ENCODE measurements around the gene ADAMTSL4. TPM values are rescaled to one million over a fixed set of nuclear protein-coding genes. Genes with fewer than 3 reads are reported as not detected.
A peak's percentile ranks its signal among the peaks of the same experiment; 100 is the strongest.

The ADAMTSL4 gene
- under 1 TPM; 0.11 to 0.30 TPM for total RNA-seq

DNA sequence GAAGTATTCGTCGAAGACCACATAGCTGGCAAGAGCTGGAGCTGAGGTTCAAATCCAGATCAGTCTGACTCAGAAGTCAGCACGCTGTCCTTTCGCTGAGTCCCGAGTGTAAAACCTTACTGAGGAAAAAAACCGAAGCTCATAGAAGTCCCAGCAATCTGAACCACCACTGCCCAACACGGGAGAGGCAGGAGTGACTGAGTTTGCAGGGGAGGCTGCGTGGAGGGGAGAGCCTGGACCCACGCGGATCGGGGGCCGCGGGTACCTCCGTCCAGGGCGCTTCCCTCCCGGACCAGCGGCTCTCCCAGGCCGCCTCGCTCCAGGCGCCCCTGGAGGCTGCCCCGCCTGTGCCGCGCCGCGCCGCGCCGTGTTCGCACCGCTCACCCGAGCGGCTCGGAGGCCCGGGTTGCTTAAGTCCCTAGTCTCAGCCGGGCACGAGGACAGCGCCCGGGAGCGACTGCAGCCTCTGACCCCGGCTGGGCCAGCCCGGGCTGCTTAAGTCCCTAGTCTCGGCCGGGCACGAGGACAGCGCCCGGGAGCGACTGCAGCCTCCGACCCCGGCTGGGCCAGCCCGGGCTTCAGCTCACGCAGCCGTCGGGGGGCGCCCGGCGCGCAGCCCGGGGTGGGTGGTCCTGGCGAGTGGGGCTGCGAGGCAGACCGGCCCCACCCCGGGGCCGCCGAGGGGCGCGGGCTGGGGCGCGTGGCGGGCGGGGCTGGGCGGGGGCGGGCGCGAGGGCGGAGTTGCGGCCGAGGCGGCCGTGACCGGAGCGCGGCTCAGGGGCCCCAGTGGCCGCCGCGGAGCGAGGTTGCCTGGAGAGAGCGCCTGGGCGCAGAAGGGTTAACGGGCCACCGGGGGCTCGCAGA, at the start of gene ADAMTSL4:
Gene ADAMTSL4, plus strand, starts transcription at position 777 of the 864 bp plus-strand sequence. CDS start 2,881 bp downstream, outside the sequence.
- peaks cover 46% of the 10 kb centered on the region for H3K27me3 Mint-ChIP-seq
- POLR2A ChIA-PET = interaction anchor here (0.6 to 1.0 kb wide), 5 partner anchors 12 to 552 kb away, joined by 3 to 5 read pairs (median 3); partner anchors contain the start of gene MCL1
- peak within 1 kb of the TSS; percentile 78 for H3K4me3 Mint-ChIP-seq
- H3K9me3 Mint-ChIP-seq = no peaks in the 10 kb centered on the region
- ATAC-seq (ENCODE audit: low read depth) (peak; percentile 88), DNase-seq (peak; percentile 72)
- no peak within 1 kb of the TSS for H3K27ac Mint-ChIP-seq
- peaks cover 18% of the 10 kb centered on the region for H3K4me1 Mint-ChIP-seq
- H3K36me3 Mint-ChIP-seq = no peaks in the 10 kb centered on the region

DNA sequence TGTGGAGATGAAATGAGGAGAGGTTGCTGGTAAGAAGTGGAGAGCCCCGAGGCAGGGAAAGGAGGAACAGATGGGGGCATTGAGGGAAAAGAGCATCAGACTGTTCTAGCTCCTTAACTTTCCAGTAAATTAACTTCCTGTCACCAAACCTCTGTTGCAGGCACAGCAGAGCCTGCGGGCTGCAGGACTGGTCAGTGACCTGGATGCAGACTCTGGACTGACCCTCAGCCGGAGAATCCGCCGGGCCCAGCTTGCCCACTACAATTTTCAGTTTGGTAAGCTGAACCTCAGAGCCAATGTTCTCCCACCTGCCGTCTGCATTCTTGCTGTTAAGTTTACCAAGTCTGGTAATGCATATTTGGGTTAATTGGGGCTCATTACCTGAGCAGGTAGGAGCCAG, 43.8 kb upstream of the ADAMTSL4 start:
- DNase-seq (no peak), ATAC-seq (ENCODE audit: low read depth) (no peak)
- POLR2A ChIA-PET = interaction anchor here (0.6 kb wide), 1 partner anchor 10 kb away, joined by 3 read pairs; the partner anchor contains the start of gene FALEC
- Mint-ChIP-seq H3K27me3 (no peaks in the 10 kb centered on the region), H3K4me1 (peaks cover 4% of the 10 kb centered on the region), H3K27ac (no peak overlapping the region), H3K9me3 (no peaks in the 10 kb centered on the region), H3K4me3 (no peak overlapping the region), H3K36me3 (peaks cover 15% of the 10 kb centered on the region)

DNA sequence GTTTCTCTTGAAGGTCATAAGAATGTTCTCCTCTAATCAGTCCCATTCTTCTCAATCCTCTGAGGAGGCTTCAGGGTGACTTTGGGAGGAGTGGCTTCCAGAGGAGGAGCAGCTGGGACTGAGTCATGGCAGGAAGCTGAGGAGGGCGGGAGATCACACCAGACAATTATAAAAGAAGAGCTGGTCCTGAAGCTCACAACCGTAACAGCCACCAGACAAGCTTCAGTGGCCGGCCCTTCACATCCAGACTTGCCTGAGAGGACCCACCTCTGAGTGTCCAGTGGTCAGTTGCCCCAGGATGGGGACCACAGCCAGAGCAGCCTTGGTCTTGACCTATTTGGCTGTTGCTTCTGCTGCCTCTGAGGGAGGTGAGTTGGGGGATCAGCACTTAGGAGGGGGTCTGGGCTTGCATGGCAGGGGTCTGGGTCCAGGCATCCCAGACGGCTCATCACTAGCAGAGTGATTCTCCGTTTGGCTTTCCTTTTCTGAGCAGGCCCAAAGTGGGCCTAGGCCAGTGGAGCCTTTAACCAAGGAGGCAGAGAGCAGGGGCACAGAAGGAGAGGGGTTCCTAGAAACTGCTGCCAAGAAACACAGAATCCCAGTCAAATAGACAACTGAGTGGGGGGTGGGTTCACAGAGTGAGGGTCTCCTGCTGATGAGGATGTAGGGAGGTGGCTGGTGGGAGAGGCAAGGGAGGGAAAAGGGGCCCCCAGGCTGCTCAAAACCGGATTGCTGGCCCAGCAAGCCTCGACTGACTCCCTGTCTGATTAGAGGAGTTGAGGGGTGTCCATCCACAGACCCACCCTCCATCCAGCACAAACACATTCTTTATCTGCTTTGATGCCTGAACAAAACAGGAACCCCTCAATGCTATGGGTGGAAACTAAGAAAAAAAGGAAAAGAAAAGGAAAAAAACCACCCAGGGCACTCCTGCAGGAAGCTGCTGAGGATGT, 41.0 kb upstream of the ADAMTSL4 start, which contains the start of gene ECM1:
Gene ECM1, plus strand, starts transcription at position 198 of the 953 bp plus-strand sequence. Its CDS starts 101 bp downstream, at position 299.
- H3K27ac Mint-ChIP-seq = no peak within 1 kb of the TSS
- ATAC-seq (ENCODE audit: low read depth) = peak; percentile 13

DNA sequence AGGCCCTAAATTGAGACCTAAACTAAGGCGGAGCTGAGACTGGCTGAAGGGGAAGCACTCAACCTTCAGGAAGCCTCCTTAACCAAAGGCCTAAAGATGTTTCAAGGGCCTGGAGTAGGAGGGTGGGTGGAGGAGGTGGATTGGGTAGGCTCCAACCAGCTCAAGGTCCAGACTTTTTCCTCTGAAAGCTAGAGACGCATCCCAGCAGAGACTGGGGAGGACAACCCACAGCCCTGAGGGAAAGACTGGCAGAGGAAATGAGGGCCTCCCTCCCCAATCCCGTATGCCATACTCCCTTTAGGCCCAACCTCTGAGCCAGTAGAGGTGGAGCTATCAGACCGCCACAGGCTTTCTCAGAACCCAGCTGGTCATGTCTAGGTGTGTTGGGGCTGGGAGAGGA, 40.2 kb upstream of the ADAMTSL4 start:
- DNase-seq (no peak), ATAC-seq (ENCODE audit: low read depth) (no peak)
- Mint-ChIP-seq H3K27me3 (no peaks in the 10 kb centered on the region), H3K4me3 (no peak overlapping the region), H3K4me1 (peaks cover 6% of the 10 kb centered on the region), H3K36me3 (peaks cover 8% of the 10 kb centered on the region), H3K9me3 (no peaks in the 10 kb centered on the region), H3K27ac (no peak overlapping the region)
- POLR2A ChIA-PET = no interaction called here

More for the DNA sequence above, 41.0 kb upstream of the ADAMTSL4 start, which contains the start of gene ECM1:
- POLR2A ChIA-PET = no interaction called here
- H3K4me1 Mint-ChIP-seq = peaks cover 4% of the 10 kb centered on the region
- DNase-seq = no peak
- peaks cover 10% of the 10 kb centered on the region for H3K36me3 Mint-ChIP-seq
- H3K4me3 Mint-ChIP-seq = no peak within 1 kb of the TSS
- H3K9me3 Mint-ChIP-seq = no peaks in the 10 kb centered on the region
- H3K27me3 Mint-ChIP-seq = no peaks in the 10 kb centered on the region

DNA sequence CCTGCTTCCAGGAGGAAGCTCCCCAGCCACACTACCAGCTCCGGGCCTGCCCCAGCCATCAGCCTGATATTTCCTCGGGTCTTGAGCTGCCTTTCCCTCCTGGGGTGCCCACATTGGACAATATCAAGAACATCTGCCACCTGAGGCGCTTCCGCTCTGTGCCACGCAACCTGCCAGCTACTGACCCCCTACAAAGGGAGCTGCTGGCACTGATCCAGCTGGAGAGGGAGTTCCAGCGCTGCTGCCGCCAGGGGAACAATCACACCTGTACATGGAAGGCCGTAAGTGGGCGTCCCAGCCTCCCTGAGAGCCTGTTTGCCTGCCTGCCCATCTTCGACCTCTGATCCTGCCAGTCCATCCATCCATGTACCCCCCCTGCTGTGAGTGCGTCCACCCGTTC, 37.7 kb upstream of the ADAMTSL4 start:
- Mint-ChIP-seq H3K4me1 (peaks cover 13% of the 10 kb centered on the region), H3K27me3 (no peaks in the 10 kb centered on the region), H3K36me3 (peaks cover 1% of the 10 kb centered on the region), H3K9me3 (no peaks in the 10 kb centered on the region), H3K27ac (no peak overlapping the region), H3K4me3 (no peak overlapping the region)
- POLR2A ChIA-PET = interaction anchor here (0.8 kb wide), 1 partner anchor 14 kb away, joined by 3 read pairs; no protein-coding TSS in a partner anchor
- DNase-seq (no peak), ATAC-seq (ENCODE audit: low read depth) (no peak)

DNA sequence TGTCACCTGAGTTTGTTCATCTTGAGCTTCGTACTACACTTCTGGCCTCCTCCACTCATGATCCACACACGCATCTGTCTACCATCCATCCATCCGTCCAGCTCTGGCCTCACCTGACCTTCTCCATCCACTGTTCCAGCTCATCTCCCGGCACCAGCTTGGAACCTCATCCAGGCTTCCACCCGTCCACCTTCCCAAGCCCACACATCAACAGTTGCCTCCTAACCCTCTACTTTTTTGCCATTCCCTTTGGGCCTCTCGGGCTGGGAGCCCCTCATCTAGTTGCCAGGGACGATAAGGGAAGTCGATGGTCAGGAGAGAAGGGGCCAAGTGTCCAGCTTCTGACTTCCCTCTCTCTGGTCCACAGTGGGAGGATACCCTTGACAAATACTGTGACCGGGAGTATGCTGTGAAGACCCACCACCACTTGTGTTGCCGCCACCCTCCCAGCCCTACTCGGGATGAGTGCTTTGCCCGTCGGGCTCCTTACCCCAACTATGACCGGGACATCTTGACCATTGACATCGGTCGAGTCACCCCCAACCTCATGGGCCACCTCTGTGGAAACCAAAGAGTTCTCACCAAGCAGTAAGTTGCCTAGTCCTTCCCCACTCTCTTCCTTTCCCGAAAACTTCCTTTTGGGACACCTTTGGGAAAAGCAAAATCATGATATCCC, 37.1 kb upstream of the ADAMTSL4 start:
- DNase-seq (no peak), ATAC-seq (ENCODE audit: low read depth) (no peak)
- Mint-ChIP-seq H3K4me3 (no peak overlapping the region), H3K36me3 (peaks cover 1% of the 10 kb centered on the region), H3K9me3 (no peaks in the 10 kb centered on the region), H3K27ac (no peak overlapping the region), H3K27me3 (no peaks in the 10 kb centered on the region), H3K4me1 (peaks cover 17% of the 10 kb centered on the region)
- POLR2A ChIA-PET = interaction anchor here (0.6 to 0.8 kb wide), 2 partner anchors 15 to 30 kb away, joined by 3 read pairs; no protein-coding TSS in a partner anchor

DNA sequence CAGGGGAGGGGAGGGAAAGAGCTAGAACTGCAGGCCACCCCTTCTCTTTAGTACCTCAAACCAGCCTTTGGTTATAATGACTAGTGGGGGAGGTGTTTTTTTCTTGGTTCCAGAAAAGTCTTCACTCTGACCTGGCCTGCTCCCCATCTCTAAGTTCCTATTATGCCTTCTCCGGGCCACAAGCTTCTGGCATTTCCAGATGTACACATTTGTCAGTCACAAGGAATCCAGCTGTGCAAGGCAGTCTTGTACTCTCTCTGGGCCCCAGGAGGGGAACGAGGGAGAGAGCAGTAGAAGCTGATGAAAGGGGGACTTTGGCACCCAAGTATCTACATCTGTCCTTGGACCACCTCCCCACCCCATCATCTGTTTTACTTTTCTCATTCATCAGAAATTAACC, 36.4 kb upstream of the ADAMTSL4 start:
- Mint-ChIP-seq H3K4me1 (peaks cover 14% of the 10 kb centered on the region), H3K36me3 (peaks cover 1% of the 10 kb centered on the region), H3K27me3 (no peaks in the 10 kb centered on the region), H3K4me3 (no peak overlapping the region), H3K9me3 (no peaks in the 10 kb centered on the region), H3K27ac (no peak overlapping the region)
- POLR2A ChIA-PET = interaction anchor here (0.6 to 1.0 kb wide), 2 partner anchors 31 to 50 kb away, joined by 3 read pairs; no protein-coding TSS in a partner anchor
- DNase-seq (no peak), ATAC-seq (ENCODE audit: low read depth) (no peak)

DNA sequence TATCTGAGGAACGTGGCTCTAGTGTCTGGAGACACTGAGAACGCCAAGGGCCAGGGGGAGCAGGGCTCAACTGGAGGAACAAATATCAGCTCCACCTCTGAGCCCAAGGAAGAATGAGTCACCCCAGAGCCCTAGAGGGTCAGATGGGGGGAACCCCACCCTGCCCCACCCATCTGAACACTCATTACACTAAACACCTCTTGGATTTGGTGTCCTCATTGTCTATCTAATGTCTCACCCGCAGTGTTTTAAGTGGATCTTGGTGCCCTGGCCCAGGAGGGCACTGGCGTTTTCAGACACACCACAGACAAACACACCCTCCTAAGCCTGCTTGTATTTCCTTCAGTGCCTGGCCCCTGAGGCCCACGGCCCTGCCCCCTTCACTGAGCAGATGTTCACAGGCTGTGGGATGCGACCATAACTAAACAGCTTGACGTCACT, 35.8 kb upstream of the ADAMTSL4 start:
- H3K4me1 Mint-ChIP-seq = peaks cover 12% of the 10 kb centered on the region
- H3K4me3 Mint-ChIP-seq = no peak overlapping the region
- peaks cover 1% of the 10 kb centered on the region for H3K36me3 Mint-ChIP-seq
- ATAC-seq (ENCODE audit: low read depth) = no peak
- peaks cover 3% of the 10 kb centered on the region for H3K27me3 Mint-ChIP-seq
- POLR2A ChIA-PET = interaction anchor here (1.0 kb wide), 1 partner anchor 49 kb away, joined by 3 read pairs; no protein-coding TSS in a partner anchor
- no peak for DNase-seq
- no peaks in the 10 kb centered on the region for H3K9me3 Mint-ChIP-seq
- H3K27ac Mint-ChIP-seq = no peak overlapping the region

DNA sequence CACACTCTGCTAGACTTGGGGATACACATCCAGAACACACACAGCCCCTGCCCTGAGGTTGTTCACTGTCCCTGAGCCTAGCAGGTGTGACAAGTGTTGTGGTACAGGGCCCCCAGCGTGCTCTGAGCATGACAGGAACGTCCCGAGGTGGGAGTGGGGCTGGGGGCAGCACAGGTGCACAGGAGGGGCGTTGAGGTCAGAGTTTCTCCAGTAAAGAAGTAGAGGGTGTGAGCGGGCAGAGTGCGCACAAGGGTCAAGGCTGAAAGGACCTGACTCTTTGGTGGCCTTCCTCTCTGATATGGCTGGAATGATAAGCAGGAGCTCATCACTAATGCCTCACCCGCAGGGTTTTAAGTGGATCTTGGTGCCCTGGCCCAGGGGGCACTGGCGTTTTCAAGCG, 34.9 kb upstream of the ADAMTSL4 start:
- H3K4me3 Mint-ChIP-seq = peak overlapping the region; percentile 63
- DNase-seq = no peak
- H3K36me3 Mint-ChIP-seq = peaks cover 1% of the 10 kb centered on the region
- H3K27ac Mint-ChIP-seq = no peak overlapping the region
- no peak for ATAC-seq (ENCODE audit: low read depth)
- no peaks in the 10 kb centered on the region for H3K9me3 Mint-ChIP-seq
- POLR2A ChIA-PET = interaction anchor here (0.7 to 3.6 kb wide), 3 partner anchors 27 to 254 kb away, joined by 3 to 20 read pairs (median 6); partner anchors contain the start of genes MCL1 and TARS2
- H3K4me1 Mint-ChIP-seq = peaks cover 12% of the 10 kb centered on the region
- H3K27me3 Mint-ChIP-seq = peaks cover 3% of the 10 kb centered on the region

DNA sequence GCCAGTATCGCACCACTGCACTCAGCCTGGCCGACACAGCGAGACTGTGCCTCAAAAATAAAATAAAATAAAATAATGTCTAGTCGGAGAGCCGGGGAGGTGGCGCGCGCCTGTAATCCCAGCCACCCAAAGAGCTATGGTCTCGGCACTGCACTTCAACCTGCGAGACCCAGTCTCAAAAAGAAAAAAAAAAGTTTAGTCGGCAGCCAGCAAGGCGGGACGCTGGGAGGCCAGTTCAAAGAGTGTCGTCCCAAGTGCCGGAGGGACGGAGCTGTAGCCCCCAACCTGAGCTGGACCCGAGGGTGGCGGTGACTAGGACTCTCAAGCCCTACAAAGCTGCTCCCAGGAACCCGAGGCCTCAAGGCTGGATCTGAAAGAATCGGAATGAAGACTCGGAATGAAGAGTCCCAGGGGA, 34.3 kb upstream of the ADAMTSL4 start:
- ATAC-seq (ENCODE audit: low read depth) = no peak
- H3K27ac Mint-ChIP-seq = peak overlapping the region; percentile 63
- POLR2A ChIA-PET = interaction anchor here (0.6 to 3.6 kb wide), 10 partner anchors 9 to 259 kb away, joined by 3 to 20 read pairs (median 4); partner anchors contain the start of genes MCL1 and TARS2

DNA sequence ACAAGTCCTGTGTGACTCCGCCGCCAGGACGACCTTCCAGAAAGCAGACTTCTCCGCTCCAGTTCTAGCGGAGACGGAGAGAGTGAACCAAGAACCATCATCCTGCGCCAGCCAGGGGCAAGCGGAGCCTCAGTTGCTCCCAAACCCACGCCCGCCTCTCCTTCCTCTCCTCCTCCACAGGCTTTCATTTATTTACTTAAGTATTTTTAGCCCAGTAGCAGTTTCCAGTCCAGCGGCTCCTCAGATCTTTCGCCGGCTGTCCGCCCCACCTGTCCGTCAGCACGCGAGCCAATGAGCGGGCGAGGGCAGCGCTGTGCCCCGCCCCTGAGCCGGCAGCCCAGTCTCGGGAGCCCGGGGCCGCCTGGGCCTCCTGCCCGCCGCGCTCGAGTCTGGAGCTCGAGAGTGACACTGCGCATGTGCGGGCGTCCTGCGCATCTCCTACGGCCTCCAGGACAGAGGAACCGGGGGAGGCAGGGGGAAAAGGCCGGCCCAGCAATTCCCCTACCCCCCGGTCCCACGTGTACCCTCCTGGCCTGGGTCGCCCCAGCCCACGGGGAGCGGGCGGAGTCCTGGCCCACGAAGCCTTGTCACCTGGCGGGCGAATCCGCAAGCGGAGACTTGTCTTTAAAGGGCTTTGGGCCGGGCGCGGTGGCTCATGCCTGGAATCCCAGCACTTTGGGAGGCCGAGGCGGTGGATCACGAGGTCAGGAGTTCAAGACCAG, 33.7 kb upstream of the ADAMTSL4 start, which contains the start of gene FALEC:
Gene FALEC, plus strand, starts transcription at position 425 of the 722 bp plus-strand sequence.
- Mint-ChIP-seq H3K27me3 (peaks cover 3% of the 10 kb centered on the region), H3K36me3 (peaks cover 1% of the 10 kb centered on the region), H3K4me1 (peaks cover 12% of the 10 kb centered on the region), H3K27ac (peak within 1 kb of the TSS; percentile 75), H3K9me3 (no peaks in the 10 kb centered on the region), H3K4me3 (peak within 1 kb of the TSS; percentile 89)
- peak; percentile 95 for DNase-seq
- peak; percentile 99 for ATAC-seq (ENCODE audit: low read depth)
- POLR2A ChIA-PET = interaction anchor here (0.5 to 3.6 kb wide), 12 partner anchors 10 to 260 kb away, joined by 3 to 20 read pairs (median 3); partner anchors contain the start of genes MCL1, RPRD2 and TARS2

More for the DNA sequence above, 34.3 kb upstream of the ADAMTSL4 start:
- H3K4me1 Mint-ChIP-seq = peaks cover 12% of the 10 kb centered on the region
- H3K9me3 Mint-ChIP-seq = no peaks in the 10 kb centered on the region
- DNase-seq = no peak
- H3K4me3 Mint-ChIP-seq = peak overlapping the region; percentile 89
- H3K36me3 Mint-ChIP-seq = peaks cover 1% of the 10 kb centered on the region
- peaks cover 3% of the 10 kb centered on the region for H3K27me3 Mint-ChIP-seq
